ENCODE results near the gene MAGEC1.

DNA sequence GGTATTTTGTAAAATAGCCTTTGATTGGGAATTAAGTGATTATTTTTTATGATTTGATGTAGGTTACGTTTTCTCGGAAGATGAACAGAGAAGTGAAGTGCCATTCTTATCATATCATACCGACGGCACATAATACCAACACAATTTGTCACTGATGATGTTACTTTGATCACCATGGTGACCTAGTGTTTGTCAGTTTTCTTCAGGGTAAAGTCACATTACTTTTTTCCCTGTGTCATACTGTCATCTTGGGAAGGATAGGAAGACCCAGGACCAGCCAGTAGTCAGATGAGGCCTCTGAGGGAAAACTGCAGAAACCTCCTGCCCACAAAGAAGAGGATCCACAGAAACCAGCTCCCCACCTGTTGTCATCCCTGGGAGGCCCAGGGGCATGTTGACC is 1.3 kb upstream of the MAGEC1 start:
- TF ChIP-seq, protein P1, sequence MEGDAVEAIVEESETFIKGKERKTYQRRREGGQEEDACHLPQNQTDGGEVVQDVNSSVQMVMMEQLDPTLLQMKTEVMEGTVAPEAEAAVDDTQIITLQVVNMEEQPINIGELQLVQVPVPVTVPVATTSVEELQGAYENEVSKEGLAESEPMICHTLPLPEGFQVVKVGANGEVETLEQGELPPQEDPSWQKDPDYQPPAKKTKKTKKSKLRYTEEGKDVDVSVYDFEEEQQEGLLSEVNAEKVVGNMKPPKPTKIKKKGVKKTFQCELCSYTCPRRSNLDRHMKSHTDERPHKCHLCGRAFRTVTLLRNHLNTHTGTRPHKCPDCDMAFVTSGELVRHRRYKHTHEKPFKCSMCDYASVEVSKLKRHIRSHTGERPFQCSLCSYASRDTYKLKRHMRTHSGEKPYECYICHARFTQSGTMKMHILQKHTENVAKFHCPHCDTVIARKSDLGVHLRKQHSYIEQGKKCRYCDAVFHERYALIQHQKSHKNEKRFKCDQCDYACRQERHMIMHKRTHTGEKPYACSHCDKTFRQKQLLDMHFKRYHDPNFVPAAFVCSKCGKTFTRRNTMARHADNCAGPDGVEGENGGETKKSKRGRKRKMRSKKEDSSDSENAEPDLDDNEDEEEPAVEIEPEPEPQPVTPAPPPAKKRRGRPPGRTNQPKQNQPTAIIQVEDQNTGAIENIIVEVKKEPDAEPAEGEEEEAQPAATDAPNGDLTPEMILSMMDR (conservative IDR thresholded peaks at IDR 0.05; ENCODE audit: low read depth in 2 of 2), result no peak
- TF ChIP-seq POLR2AphosphoS5 (IDR thresholded peaks at IDR 0.05; ENCODE audit: low read depth) (no peak), STAT1 (IDR thresholded peaks at IDR 0.05; ENCODE audit: unreplicated experiment) (no peak), EZH2 (IDR thresholded peaks at IDR 0.05; ENCODE audit: low read depth, unreplicated experiment) (no peak), JUNB (IDR thresholded peaks at IDR 0.05; ENCODE audit: unreplicated experiment) (no peak), EZH2phosphoT487 (IDR thresholded peaks at IDR 0.05; ENCODE audit: unreplicated experiment) (no peak), CREB1 (CRISPR knock-in tag; IDR thresholded peaks at IDR 0.05; ENCODE audit: low read depth) (no peak), NANOG (IDR thresholded peaks at IDR 0.05; ENCODE audit: borderline replicate concordance) (no peak)
- TF ChIP-seq, protein P2, sequence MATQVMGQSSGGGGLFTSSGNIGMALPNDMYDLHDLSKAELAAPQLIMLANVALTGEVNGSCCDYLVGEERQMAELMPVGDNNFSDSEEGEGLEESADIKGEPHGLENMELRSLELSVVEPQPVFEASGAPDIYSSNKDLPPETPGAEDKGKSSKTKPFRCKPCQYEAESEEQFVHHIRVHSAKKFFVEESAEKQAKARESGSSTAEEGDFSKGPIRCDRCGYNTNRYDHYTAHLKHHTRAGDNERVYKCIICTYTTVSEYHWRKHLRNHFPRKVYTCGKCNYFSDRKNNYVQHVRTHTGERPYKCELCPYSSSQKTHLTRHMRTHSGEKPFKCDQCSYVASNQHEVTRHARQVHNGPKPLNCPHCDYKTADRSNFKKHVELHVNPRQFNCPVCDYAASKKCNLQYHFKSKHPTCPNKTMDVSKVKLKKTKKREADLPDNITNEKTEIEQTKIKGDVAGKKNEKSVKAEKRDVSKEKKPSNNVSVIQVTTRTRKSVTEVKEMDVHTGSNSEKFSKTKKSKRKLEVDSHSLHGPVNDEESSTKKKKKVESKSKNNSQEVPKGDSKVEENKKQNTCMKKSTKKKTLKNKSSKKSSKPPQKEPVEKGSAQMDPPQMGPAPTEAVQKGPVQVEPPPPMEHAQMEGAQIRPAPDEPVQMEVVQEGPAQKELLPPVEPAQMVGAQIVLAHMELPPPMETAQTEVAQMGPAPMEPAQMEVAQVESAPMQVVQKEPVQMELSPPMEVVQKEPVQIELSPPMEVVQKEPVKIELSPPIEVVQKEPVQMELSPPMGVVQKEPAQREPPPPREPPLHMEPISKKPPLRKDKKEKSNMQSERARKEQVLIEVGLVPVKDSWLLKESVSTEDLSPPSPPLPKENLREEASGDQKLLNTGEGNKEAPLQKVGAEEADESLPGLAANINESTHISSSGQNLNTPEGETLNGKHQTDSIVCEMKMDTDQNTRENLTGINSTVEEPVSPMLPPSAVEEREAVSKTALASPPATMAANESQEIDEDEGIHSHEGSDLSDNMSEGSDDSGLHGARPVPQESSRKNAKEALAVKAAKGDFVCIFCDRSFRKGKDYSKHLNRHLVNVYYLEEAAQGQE (IDR thresholded peaks at IDR 0.05; ENCODE audit: unreplicated experiment), result no peak
- TF ChIP-seq, protein P3, sequence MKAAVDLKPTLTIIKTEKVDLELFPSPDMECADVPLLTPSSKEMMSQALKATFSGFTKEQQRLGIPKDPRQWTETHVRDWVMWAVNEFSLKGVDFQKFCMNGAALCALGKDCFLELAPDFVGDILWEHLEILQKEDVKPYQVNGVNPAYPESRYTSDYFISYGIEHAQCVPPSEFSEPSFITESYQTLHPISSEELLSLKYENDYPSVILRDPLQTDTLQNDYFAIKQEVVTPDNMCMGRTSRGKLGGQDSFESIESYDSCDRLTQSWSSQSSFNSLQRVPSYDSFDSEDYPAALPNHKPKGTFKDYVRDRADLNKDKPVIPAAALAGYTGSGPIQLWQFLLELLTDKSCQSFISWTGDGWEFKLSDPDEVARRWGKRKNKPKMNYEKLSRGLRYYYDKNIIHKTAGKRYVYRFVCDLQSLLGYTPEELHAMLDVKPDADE (IDR thresholded peaks at IDR 0.05), result no peak
